T1000 (cell line): ENCODE data around the gene NEURL2.

ENCODE experiments used
- DNase-seq: peaks from one replicate; lab custom pipeline; 2025; ENCODE audit warnings: mixed read lengths; lab: John Stamatoyannopoulos, UW

The NEURL2 gene

GRCh38 chr20:45842169-45842812 is 48.7 kb downstream of the NEURL2 start:
- no peak for DNase-seq

- no peak for DNase-seq
These were observed 49.4 kb downstream of the NEURL2 start for GRCh38 chr20:45841407-45842129.

GRCh38 chr20:45840700-45841198 is 50.3 kb downstream of the NEURL2 start:
- no peak for DNase-seq
